NCI-H460 (cell line): ENCODE results near the gene ZNF780B. TPM values are rescaled to one million over a fixed set of nuclear protein-coding genes. Genes with fewer than 3 reads are reported as not detected.

Experiments used
- DNase-seq: peaks from one replicate; pipeline ENCODE4 v3.0.0-alpha.2; 2016; ENCODE audit warnings: low read depth; ENCODE audit errors: extremely low read depth
- total RNA-seq: library from RNA; depleted of rRNA; stranded (reverse); fragments of >200 nt; shearing (Covaris generic); gene quantifications from 2 replicates; pipeline ENCODE4 v1.2.3, GENCODE V29; 2014; rRNA removed

The ZNF780B gene
- total RNA-seq, 1 experiment from 2014 or later, result 7.5 TPM

- no peak for DNase-seq
Observed at GRCh38 chr19:39986643-39987042, 69.4 kb downstream of the ZNF780B start.

DNA sequence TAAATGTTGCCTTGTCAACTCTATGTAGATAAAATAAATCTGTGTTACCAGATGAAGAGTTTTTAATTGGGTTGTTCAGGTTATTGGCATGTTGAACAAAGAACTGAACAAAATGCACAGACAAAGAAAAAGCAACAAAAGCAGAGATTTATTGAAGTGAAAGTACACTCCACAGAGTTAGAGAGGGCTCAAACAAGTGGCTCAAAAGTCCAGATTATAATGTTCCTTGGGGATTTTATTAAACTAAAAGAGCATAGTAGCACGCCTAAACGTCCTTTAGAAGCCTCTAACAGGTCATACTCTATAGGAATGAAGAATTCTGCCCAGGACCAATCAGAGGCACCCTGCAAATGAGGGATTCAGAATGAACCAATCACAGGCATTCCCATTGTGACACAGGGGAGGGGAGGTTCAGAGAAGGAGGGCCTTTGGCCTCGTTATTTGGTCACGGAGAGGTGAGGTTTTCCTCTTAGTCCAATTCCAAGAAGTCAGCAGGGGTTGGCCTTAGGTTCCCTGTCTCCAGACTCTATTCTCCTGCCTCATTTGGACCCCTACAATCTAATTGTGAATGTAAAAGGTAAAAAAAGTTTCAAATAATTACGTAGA is 72.2 kb downstream of the ZNF780B start:
- DNase-seq, result no peak

GRCh38 chr19:39982883-39983282 is 73.1 kb downstream of the ZNF780B start:
- DNase-seq, result no peak

Other genes with a start within 250 kb of the ZNF780B start
- gene DYRK1B, start 222.1 kb downstream of the ZNF780B start, total RNA-seq, result 0.98 and 1.2 TPM in 2 replicates
- gene FBL, start 209.9 kb downstream of the ZNF780B start, total RNA-seq, result 138 and 154 TPM in 2 replicates
- 0.02 and 0.06 TPM in 2 replicates for gene FCGBP, start 121.6 kb downstream of the ZNF780B start, total RNA-seq
- gene PSMC4, start 85.1 kb downstream of the ZNF780B start, total RNA-seq, result 122 and 125 TPM in 2 replicates
- gene ZNF546, start 59.2 kb downstream of the ZNF780B start, total RNA-seq, result 2.7 and 3.2 TPM in 2 replicates
- gene ZNF780A, start 34.7 kb upstream of the ZNF780B start, total RNA-seq, result 11.2 and 18.3 TPM in 2 replicates
- gene MAP3K10, start 135.2 kb upstream of the ZNF780B start, total RNA-seq, result 6.0 and 7.4 TPM in 2 replicates
- gene TTC9B, start 162.2 kb upstream of the ZNF780B start, total RNA-seq, result not detected in 2 replicates
- 0.25 TPM in 1 of 2 replicates, not detected in the other for gene CCNP, start 170.5 kb upstream of the ZNF780B start, total RNA-seq
- gene AKT2, start 229.1 kb upstream of the ZNF780B start, total RNA-seq, result 39.1 and 39.3 TPM in 2 replicates